HG03571 (cell line): ENCODE measurements around the gene MGMT.

Experiments
- ATAC-seq: cut with Tn5 transposase; IDR thresholded peaks from one replicate; pipeline ENCODE4 v1.9.1; 2021; ENCODE audit not compliant: unreplicated experiment

The MGMT gene

GRCh38 chr10:129815898-129816655, 349.0 kb downstream of the MGMT start:
- ATAC-seq, result no peak

DNA sequence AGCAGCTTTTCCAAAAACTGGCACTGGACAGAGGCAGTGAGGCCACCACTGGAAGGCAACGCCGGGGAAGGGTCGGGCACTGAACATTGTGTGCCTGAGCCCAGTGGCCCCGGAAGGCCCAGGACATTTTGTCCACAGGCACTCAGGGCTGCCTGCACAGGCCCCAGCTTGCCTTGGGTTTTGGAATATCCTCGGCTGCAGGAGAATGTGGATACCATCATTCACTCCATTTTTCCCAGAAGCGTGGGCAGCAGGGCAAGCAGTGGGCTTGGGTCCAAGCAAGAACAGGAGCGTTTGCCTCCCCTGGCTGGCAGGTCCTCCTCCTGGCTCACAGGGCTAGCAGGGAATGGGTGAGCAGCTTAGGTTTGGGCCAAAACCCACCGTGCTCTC, 349.6 kb downstream of the MGMT start:
- no peak for ATAC-seq
